Sigmoid colon (tissue), 4 donors: Measurements from ENCODE around the gene TNFRSF11A.

Source experiments
- CTCF ChIP-seq, 4 experiments: fragments of 450-650 bp in 3 of 4; fragments of 200-600 bp in 1 of 4; IDR thresholded peaks; one replicate each; pipeline ENCODE4 v1.5.1; 2016 to 2019; ENCODE audit warnings: antibody characterized with exemption in 4 of 4, mild to moderate bottlenecking in 3 of 4, moderate library complexity in 2 of 4
- POLR2AphosphoS5 ChIP-seq, 4 donors: sonication (generic); formaldehyde crosslinking; IDR thresholded peaks; one replicate each; pipeline ENCODE4 v1.6.1; 2017; ENCODE audit warnings: antibody characterized with exemption in 4 of 4

GRCh38 chr18:62294073-62294472 is 31.0 kb upstream of the TNFRSF11A start:
- TF ChIP-seq CTCF (IDR thresholded peaks at IDR 0.05), result no peak
- no peak for TF ChIP-seq POLR2AphosphoS5 (IDR thresholded peaks at IDR 0.05)
